Activated gamma-delta T cell (primary cell): ENCODE results near the gene GABRG3.

ENCODE experiments used
- DNase-seq: peaks from one replicate; lab custom pipeline; 2025; lab: John Stamatoyannopoulos, UW

The GABRG3 gene

DNA sequence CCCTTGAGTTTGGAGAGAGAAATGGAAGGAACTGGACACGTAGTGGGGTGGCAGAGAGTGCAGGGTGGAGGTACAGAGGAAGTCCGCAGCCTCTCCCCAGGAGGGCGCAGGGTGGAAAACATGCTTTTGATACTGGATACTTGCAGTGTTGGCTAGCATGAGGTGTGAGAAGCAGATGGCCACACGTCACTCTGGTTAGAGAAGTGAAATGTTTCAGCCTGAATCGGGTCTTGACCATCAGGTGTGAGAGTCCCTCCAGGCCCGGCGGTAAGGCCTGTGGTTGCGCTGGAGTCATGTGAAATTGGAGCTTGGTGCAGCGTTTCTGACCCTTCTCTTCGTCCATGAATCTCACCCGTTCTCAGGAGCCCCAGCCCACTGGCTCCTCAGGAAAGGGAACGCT is 93.1 kb downstream of the GABRG3 start:
- DNase-seq = no peak

DNA sequence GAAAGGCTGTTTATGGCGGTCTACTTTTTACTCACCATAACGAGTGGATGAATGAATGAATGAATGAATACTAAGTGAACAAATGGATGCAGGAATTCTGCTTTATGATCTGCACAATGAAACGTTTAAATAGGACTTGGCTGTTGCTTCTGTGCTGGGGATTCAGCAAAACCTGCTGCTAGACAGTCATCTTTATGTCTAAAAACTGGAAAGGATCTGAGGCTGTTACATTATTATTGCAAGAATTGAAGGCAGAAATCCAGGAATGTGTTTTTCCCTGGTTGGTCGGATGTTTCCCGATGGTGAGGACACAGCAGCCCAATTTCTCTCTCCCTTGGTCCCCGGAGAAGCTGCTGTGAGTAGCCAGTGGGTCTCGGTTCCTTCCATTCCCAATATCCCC is 94.2 kb downstream of the GABRG3 start:
- no peak for DNase-seq

GRCh38 chr15:27065785-27066184 is 94.8 kb downstream of the GABRG3 start:
- no peak for DNase-seq

DNA sequence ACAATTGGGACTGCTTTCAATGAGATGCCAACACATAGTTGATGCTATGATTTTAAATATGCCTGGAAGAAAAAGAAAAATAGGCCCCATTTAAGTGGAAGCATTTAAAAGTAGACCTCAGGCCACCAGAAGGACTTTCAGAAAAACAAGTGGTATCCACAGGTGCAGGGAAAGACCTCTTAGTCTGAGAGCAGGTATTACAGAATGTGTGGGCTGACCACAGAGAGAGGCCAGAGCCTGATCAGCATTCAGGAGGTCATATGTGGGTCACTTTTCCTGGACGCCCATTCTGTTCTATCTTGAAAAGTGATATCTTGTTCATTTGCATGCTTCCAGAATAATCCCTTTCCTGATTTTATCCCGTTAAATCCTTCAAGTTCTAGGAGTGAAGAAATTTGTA is 95.5 kb downstream of the GABRG3 start:
- no peak for DNase-seq

DNA sequence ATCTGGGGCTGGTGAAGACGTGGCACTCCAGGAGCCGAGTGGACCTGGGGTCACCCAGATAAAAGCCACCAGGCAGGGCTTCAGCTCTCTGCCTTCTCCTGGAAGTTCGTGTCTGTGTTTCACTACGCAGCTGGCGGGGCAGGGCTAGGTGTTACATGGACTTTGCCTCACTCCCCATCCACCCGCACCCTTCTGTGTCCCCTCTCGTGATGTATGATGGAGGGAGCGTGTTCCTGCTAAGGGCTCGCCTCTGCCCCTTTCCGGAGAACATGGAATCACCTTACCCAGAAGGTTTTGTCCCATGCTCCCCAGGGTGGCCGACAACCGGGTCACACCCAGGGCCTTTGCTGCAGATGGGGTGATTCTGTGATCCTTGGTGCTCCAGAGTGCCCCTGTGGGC is 96.2 kb downstream of the GABRG3 start:
- DNase-seq = no peak

DNA sequence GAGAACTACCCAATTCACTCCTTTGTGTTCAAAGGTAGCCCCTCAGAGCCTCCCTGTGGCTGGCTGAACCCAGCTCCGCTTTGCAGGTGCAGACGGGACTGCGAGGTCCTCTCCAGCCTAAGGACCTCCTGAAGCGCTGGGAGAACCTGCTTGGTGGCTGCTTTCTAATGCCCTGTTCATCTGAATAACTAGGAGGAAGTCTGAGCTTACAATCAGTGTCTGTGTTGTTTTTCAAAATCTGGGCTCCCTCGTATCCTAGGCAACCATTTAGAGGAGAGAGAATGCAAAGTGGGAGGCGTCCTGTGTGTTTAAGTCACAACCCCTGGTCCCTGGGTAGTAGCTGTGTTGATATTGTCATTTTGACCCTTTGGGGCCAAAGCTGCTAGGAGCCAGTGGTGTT is 99.9 kb downstream of the GABRG3 start:
- no peak for DNase-seq

GRCh38 chr15:27074179-27074578 is 103.2 kb downstream of the GABRG3 start:
- DNase-seq = no peak

DNA sequence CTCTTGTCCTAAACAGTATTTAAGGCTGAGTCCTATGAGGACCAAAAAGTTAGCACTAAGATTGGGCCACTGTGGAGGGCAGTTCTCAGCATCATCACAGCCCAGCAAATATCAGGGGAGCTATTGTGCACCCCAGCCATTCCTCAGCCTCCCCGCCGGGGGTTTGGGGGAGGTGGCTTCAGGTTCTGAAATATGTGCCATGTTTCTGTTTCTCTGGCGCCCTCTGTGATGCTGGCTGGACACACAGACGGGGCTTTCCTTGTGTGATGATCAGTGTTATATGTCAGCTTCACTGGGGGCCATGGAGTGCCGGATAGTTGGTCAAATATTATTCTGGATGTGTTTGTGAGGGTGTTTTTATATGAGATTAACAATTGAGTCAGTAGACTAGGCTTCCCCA is 106.8 kb downstream of the GABRG3 start:
- no peak for DNase-seq

DNA sequence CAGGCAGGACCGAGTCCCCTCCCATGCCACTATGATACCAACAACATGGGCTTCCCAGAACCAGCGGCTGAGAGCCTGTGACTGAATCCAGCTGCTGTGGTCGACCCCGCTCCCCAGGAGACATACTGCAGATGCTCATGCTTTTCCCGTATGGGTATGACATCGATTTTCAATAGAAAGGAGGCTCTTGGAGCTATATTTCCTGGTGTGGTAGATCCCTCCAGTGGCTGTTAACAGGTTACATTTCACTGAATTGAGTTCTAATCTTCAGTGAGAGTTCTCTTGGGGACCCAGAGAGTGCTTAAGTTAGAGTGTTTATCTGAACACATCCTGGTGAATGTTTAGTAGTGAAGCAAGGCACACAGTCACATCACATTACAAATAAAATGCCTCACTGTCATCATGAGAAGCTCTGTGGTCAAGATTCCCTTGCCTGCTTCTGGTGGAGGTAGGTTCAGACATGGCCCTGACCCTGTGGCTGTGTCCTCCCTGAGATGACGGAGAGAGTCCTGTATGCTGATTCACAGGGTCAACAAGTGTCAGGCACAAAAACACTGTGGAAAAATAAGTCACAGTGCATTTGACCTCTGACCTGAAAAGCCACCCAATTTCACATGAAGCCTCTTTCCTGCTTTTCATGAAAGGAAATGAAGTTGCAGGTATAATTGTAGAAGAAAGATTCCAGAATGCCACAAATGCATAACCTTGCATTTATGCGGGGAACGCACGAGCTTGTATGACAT is 110.9 kb downstream of the GABRG3 start:
- DNase-seq = no peak

DNA sequence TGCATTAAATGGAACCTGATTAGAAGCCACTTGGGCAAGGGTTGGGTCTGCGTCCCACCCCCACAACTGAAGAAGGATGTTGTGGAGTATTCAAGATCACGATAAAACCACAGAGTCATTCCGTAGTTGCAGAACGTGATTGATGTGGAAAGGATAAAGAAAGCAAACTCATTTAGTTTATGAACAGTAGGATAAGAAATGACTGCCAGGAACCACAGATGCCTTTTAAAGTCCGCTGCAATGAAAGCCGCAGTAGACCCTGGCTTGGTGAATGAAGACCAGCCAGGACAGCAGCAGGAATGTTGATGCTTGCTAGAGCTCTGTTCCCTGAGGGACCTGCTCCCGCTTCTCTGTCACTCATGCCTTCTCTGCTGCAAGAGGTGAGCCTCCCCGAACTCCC is 111.5 kb downstream of the GABRG3 start:
- no peak for DNase-seq

GRCh38 chr15:27084844-27085243 is 113.9 kb downstream of the GABRG3 start:
- DNase-seq = no peak

GRCh38 chr15:27086149-27086548 is 115.2 kb downstream of the GABRG3 start:
- DNase-seq = no peak

DNA sequence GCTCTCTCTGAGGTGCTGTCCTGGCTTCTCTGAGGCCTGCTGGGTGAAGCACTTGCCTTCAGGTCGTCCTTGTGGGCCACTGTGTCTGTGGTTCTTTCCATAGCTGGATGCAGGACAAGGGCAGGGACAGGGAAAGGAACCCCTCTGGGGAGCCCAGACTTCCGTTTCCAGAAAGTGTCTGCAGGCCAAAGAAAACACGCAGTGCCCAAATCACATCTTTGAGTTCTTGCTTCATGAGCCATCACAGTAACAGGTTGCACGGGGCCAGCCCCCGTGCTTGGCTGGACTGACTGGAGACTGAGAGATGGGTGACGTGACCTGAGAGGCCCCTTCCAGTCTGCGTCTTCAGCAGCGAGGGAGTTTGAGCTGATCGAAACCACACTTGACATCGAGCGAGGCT is 115.8 kb downstream of the GABRG3 start:
- no peak for DNase-seq

GRCh38 chr15:27087651-27088583 is 116.9 kb downstream of the GABRG3 start:
- no peak for DNase-seq

DNA sequence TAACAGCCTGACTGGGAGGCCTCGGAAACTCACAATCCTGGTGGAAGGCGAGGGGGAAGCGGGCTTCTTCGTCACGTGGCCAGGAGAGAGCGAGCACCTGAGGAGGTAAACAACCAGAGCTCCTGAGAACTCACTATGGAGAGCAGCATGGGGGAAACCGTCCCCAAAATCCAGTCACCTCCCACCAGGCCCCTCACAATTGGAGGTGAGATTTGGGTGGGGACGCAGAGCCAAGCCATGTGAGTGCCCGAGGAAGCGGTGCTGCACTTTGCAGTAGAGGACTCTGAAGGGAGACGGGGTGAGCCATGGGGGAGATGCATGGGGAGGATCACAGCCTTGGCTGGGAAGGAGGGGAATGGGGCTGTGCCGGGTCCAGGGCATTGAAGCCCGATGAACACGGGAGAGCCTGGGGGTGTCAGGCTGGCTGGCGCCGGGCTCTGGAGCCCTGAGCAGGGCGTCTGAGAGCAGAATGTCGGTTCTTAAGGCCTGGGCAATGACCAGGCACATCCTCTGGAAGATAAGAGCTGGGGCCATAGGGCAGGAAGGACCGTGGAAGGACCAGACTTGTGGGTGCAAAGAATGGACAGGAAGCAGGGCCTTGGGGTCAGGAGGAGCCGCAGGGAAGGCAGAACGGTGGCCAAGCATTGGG is 117.7 kb downstream of the GABRG3 start:
- no peak for DNase-seq

DNA sequence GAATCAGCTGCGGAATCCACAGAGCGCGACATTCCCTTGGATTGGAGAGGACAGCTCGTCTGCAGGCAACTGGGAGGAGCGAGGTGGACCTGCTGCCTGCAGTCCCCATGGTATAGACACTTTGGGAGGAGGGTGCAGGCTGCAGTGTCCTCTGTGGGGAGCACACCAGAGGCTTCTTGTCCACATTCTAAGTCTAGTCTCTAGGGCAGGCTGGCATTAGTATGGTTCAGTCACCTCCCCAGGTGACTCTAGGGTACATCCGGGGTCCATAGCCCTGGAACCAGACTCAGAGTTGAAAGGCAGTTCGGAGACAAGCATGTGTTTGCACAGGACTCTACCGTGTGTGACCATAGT is 118.2 kb downstream of the GABRG3 start:
- DNase-seq = no peak

GRCh38 chr15:27089676-27090075 is 118.7 kb downstream of the GABRG3 start:
- no peak for DNase-seq

DNA sequence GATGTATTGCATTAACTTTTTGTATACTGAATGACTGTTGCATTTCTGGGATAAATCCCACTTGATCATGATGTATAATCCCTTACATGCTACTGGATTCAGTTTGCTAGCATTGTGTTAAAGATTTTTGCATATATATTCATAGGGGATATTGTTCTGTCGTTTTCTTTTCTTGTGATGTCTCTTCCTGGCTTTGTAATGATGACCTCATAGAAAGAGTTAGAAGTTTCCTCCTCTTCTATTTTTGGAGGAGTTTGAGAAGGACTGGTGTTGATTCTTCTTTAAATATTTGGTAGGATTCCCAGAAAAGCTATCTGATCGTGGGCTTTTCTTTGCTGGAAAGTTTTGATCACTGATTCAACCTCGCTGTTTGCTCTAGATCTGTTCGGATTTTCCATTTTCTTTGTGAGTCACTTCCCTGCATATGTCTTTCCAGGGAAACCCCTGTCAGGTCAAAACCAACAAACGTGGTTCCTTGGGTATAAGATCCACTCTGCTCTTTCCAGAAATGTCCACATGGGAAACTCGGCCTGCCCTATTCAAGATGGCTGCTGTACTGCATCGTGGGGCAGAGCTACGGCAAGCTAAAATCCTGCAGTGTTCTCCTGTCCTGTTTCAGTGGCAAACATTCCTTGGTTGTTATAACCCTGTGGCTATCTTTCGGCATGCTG is 120.4 kb downstream of the GABRG3 start:
- DNase-seq = no peak

GRCh38 chr15:27092390-27092789 is 121.4 kb downstream of the GABRG3 start:
- no peak for DNase-seq

DNA sequence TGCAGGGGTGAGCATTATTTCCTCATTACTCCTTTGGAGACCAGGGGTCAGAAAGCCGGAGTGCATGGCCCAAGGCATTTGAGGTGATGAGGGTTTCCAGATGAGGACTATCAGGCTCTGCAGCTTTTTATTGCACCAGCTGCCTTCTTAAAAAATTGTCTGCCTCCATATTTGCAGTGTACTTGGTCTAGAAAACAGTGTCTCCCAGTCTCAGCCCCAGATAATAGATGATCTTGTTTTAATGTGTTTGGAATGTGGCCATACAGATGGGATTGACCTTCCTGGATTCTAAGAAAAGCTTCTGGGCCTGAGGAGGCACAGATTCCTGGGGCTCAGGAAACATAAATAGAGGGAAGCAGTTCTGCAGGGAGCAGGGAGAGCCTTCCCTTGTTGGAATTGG is 123.3 kb downstream of the GABRG3 start:
- no peak for DNase-seq

DNA sequence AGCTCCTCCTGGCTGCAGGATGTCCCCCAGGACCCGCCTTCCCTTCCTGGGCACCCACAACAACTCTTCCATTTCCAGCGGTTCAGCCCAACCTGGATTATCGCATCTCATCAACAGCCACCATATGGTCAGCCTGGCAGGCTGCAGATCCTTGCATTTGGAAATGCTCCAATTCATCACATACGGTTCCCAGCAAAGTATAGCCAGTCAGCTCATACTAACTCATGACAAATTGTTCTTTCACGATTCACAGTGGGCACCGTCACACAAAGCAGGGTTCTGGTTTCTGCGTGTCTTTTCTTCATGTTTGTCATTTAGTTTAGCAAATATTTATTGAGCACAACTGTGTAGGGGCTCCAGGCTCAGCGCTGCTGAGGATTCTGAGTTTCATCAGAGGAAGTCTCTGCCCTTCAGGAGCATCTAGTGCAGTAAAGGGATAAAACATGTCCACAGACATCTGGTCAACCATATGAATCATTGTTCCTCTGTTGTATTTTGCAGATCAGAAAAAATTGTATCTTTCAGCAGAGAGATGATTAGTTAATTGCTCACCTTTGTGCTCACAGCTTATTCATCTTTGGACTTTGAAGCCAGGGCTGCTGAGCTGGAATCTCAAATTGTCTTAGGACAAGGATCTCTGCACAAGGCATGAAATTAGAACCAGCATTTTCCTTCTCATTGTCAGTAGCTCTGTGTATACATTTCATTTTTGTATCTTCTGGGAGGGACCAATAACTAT is 125.1 kb downstream of the GABRG3 start:
- no peak for DNase-seq

GRCh38 chr15:27097506-27097905 is 126.5 kb downstream of the GABRG3 start:
- DNase-seq = no peak
